Mesenchymal stem cell (in vitro differentiated cells and primary cell): Measurements from ENCODE around the gene SPECC1L.
A peak's percentile ranks its signal among the peaks of the same experiment; 100 is the strongest.
"Not testable (repeated sequence)": the region's sequence is repeated elsewhere in the genome, so short reads cannot be mapped to it uniquely, and the experiment has no call there.

Source experiments
- DNase-seq: peaks from one replicate; pipeline ENCODE4 v3.0.0-alpha.2; 2013
- H2AFZ ChIP-seq: one replicate; pipeline ENCODE4 v1.6.1; 2013; ENCODE audit warnings: low read depth, mild to moderate bottlenecking, control low read depth, inconsistent platforms, low read length, moderate library complexity
- H2AK5ac ChIP-seq: 2 replicates; pipeline ENCODE4 v1.6.1; 2013; ENCODE audit warnings: low read length, moderate library complexity, mild to moderate bottlenecking, inconsistent platforms; ENCODE audit not compliant: severe bottlenecking
- H2BK120ac ChIP-seq: one replicate; pipeline ENCODE4 v1.6.1; 2013; ENCODE audit warnings: low read depth, mild to moderate bottlenecking, inconsistent platforms, low read length, moderate library complexity
- H2BK12ac ChIP-seq, 2 experiments: one replicate each; pipeline ENCODE4 v1.6.1; 2013; ENCODE audit warnings: inconsistent platforms in 2 of 2, low read length in 2 of 2, mild to moderate bottlenecking in 2 of 2, moderate library complexity in 2 of 2, control low read depth in 1 of 2
- H2BK15ac ChIP-seq: one replicate; pipeline ENCODE4 v1.6.1; 2013; ENCODE audit warnings: mild to moderate bottlenecking, low read depth, inconsistent platforms; ENCODE audit not compliant: poor library complexity, severe bottlenecking
- H2BK5ac ChIP-seq: 2 replicates; pipeline ENCODE4 v1.6.1; 2013; ENCODE audit warnings: low read depth, mild to moderate bottlenecking, low read length, control low read depth, inconsistent platforms; ENCODE audit not compliant: poor library complexity, severe bottlenecking
- H3K14ac ChIP-seq, 2 experiments: one replicate each; pipeline ENCODE4 v1.6.1; 2013; ENCODE audit warnings: inconsistent platforms in 2 of 2, low read length in 2 of 2, control low read depth in 1 of 2, mild to moderate bottlenecking in 1 of 2, moderate library complexity in 1 of 2
- H3K18ac ChIP-seq, 2 experiments: one replicate each; pipeline ENCODE4 v1.6.1; 2013; ENCODE audit warnings: inconsistent platforms in 2 of 2, low read length in 2 of 2, control low read depth in 1 of 2, low read depth in 1 of 2, mild to moderate bottlenecking in 1 of 2
- H3K23ac ChIP-seq, 2 experiments: one replicate each; pipeline ENCODE4 v1.6.1; 2013; ENCODE audit warnings: inconsistent platforms in 2 of 2, low read length in 2 of 2, mild to moderate bottlenecking in 2 of 2, moderate library complexity in 2 of 2, control low read depth in 1 of 2
- H3K27ac ChIP-seq: 2 replicates; pipeline ENCODE4 v1.5.1; 2013; ENCODE audit warnings: mild to moderate bottlenecking, moderate library complexity, low read length, control low read depth, inconsistent platforms; ENCODE audit not compliant: poor library complexity, severe bottlenecking
- H3K27me3 ChIP-seq, 2 experiments: 2 replicates each; pipeline versions ENCODE4 v1.6.1 to v1.7.0; 2013; ENCODE audit warnings: low read length in 2 of 2, mild to moderate bottlenecking in 2 of 2, moderate library complexity in 2 of 2, control low read depth in 1 of 2, inconsistent platforms in 1 of 2; ENCODE audit not compliant: control insufficient read depth in 1 of 2, insufficient read depth in 1 of 2
- H3K36me3 ChIP-seq, 2 experiments: 2 replicates each; pipeline versions ENCODE4 v1.6.1 to v1.7.0; 2013; ENCODE audit warnings: low read length in 2 of 2, control low read depth in 1 of 2, inconsistent platforms in 1 of 2, low read depth in 1 of 2, mild to moderate bottlenecking in 1 of 2; ENCODE audit not compliant: insufficient read depth in 2 of 2, control insufficient read depth in 1 of 2
- H3K4ac ChIP-seq, 2 experiments: one replicate each; pipeline ENCODE4 v1.6.1; 2013; ENCODE audit warnings: inconsistent platforms in 2 of 2, low read length in 2 of 2, mild to moderate bottlenecking in 2 of 2, moderate library complexity in 2 of 2, control low read depth in 1 of 2, low read depth in 1 of 2
- H3K4me1 ChIP-seq: 2 replicates; pipeline ENCODE4 v1.6.1; 2013; ENCODE audit warnings: low read depth, low read length, control low read depth; ENCODE audit not compliant: control insufficient read depth, insufficient read depth
- H3K4me2 ChIP-seq: 2 replicates; pipeline ENCODE4 v1.6.1; 2013; ENCODE audit warnings: low read length, mild to moderate bottlenecking, inconsistent platforms; ENCODE audit not compliant: poor library complexity, severe bottlenecking
- H3K4me3 ChIP-seq, 2 experiments: 2 replicates each; pipeline versions ENCODE4 v1.5.1 to v1.7.0; 2013; ENCODE audit warnings: low read length in 2 of 2, mild to moderate bottlenecking in 2 of 2, control low read depth in 1 of 2, low read depth in 1 of 2; ENCODE audit not compliant: insufficient read depth in 1 of 2
- H3K79me1 ChIP-seq: replicated peaks from 2 replicates; pipeline ENCODE4 v1.6.1; 2013; ENCODE audit warnings: mild to moderate bottlenecking, control low read depth, low read length, inconsistent platforms; ENCODE audit not compliant: poor library complexity, severe bottlenecking
- H3K9ac ChIP-seq: 2 replicates; pipeline ENCODE4 v1.7.0; 2013; ENCODE audit warnings: mild to moderate bottlenecking, low read length, moderate library complexity
- H3K9me3 ChIP-seq: 2 replicates; pipeline ENCODE4 v1.7.0; 2013; ENCODE audit warnings: mild to moderate bottlenecking, low read length; ENCODE audit not compliant: control insufficient read depth
- H4K8ac ChIP-seq: one replicate; pipeline ENCODE4 v1.6.1; 2013; ENCODE audit warnings: inconsistent platforms, mild to moderate bottlenecking, low read length, moderate library complexity
- H4K91ac ChIP-seq: one replicate; pipeline ENCODE4 v1.6.1; 2013; ENCODE audit warnings: mild to moderate bottlenecking, low read length, inconsistent platforms
- WGBS: methylation state at CpG from one replicate; pipeline ENCODE4 v1.1.7; 2013; ENCODE audit warnings: mixed read lengths; 5-methylcytosine and 5-hydroxymethylcytosine counted together

Gene SPECC1L

GRCh38 chr22:24236656-24237055, 34.0 kb upstream of the SPECC1L start:
- no peak overlapping the region for H3K23ac ChIP-seq
- H3K9me3 ChIP-seq, result no peaks in the 10 kb centered on the region
- H2BK5ac ChIP-seq, result no peak overlapping the region
- H2BK15ac ChIP-seq, result no peak overlapping the region
- no peaks in the 10 kb centered on the region for H3K79me1 ChIP-seq
- no peak overlapping the region for H3K4ac ChIP-seq
- H2BK12ac ChIP-seq, result no peak overlapping the region
- H3K4me2 ChIP-seq, result no peak overlapping the region
- H4K8ac ChIP-seq, result no peak overlapping the region
- no peak for DNase-seq
- H2BK120ac ChIP-seq, result no peak overlapping the region
- H3K18ac ChIP-seq, result no peak overlapping the region
- no peak overlapping the region for H3K14ac ChIP-seq
- WGBS, result 79% methylated on average over 2 of the region's 4 CpGs
- no peak overlapping the region for H3K4me3 ChIP-seq
- H3K4me1 ChIP-seq, result peaks cover 2% of the 10 kb centered on the region
- H2AK5ac ChIP-seq, result no peak overlapping the region
- no peaks in the 10 kb centered on the region for H3K36me3 ChIP-seq
- H3K9ac ChIP-seq, result no peak overlapping the region
- H3K27ac ChIP-seq, result no peak overlapping the region
- no peak overlapping the region for H2AFZ ChIP-seq
- H3K27me3 ChIP-seq, result no peaks in the 10 kb centered on the region
- no peak overlapping the region for H4K91ac ChIP-seq

GRCh38 chr22:24238101-24238694, 32.4 kb upstream of the SPECC1L start:
- H3K23ac ChIP-seq, H3K27ac ChIP-seq, H3K18ac ChIP-seq, H2BK120ac ChIP-seq, H3K36me3 ChIP-seq, H3K79me1 ChIP-seq, H3K4me2 ChIP-seq, H2BK5ac ChIP-seq, H3K4ac ChIP-seq, H3K14ac ChIP-seq, H4K8ac ChIP-seq, H2AFZ ChIP-seq, H2AK5ac ChIP-seq, H4K91ac ChIP-seq, H3K27me3 ChIP-seq, H3K9me3 ChIP-seq, H3K4me3 ChIP-seq, H3K9ac ChIP-seq, H2BK15ac ChIP-seq: not testable (repeated sequence)
- peak; percentile 51 for DNase-seq
- WGBS, result 79% methylated on average over 5 of the region's 13 CpGs
- H2BK12ac ChIP-seq, result peak overlapping the region in 1 of 2 experiments; percentile 10
- peaks cover 13% of the 10 kb centered on the region for H3K4me1 ChIP-seq

GRCh38 chr22:24240381-24240780, 30.2 kb upstream of the SPECC1L start:
- 96% methylated on average over 5 of the region's 6 CpGs for WGBS
- Histone ChIP-seq H2BK15ac (no peak overlapping the region), H3K23ac (no peak overlapping the region)

GRCh38 chr22:24240985-24241692, 29.5 kb upstream of the SPECC1L start:
- not testable (repeated sequence) for DNase-seq, H4K8ac ChIP-seq, H3K27ac ChIP-seq, H3K4me2 ChIP-seq, H3K36me3 ChIP-seq, H3K9me3 ChIP-seq, H2BK15ac ChIP-seq, H2BK12ac ChIP-seq, H3K79me1 ChIP-seq, H2AFZ ChIP-seq, H2BK5ac ChIP-seq, H3K18ac ChIP-seq, H3K4me3 ChIP-seq, H3K23ac ChIP-seq, H3K4ac ChIP-seq, H2BK120ac ChIP-seq, H3K27me3 ChIP-seq, H2AK5ac ChIP-seq, H4K91ac ChIP-seq, H3K14ac ChIP-seq
- 79% methylated on average over 2 of the region's 9 CpGs for WGBS
- Histone ChIP-seq H3K4me1 (peaks cover 32% of the 10 kb centered on the region), H3K9ac (peak overlapping the region; percentile 53)

More at GRCh38 chr22:24240381-24240780, 30.2 kb upstream of the SPECC1L start:
- peaks cover 1% of the 10 kb centered on the region for H3K79me1 ChIP-seq
- H4K8ac ChIP-seq, result no peak overlapping the region
- no peak overlapping the region for H2AK5ac ChIP-seq
- peak overlapping the region in 1 of 2 experiments; percentile 75 for H3K18ac ChIP-seq
- no peak overlapping the region for H3K14ac ChIP-seq
- H2BK5ac ChIP-seq, result no peak overlapping the region
- H2BK12ac ChIP-seq, result no peak overlapping the region
- no peak overlapping the region for H3K4me2 ChIP-seq
- peak overlapping the region; percentile 36 for H3K9ac ChIP-seq
- H2BK120ac ChIP-seq, result no peak overlapping the region
- H3K4me3 ChIP-seq, result peak overlapping the region in 1 of 2 experiments; percentile 37
- H4K91ac ChIP-seq, result no peak overlapping the region
- H3K4me1 ChIP-seq, result peaks cover 26% of the 10 kb centered on the region
- no peaks in the 10 kb centered on the region for H3K36me3 ChIP-seq
- no peak overlapping the region for H3K27ac ChIP-seq
- DNase-seq, result no peak
- H2AFZ ChIP-seq, result no peak overlapping the region
- H3K27me3 ChIP-seq, result no peaks in the 10 kb centered on the region
- H3K4ac ChIP-seq, result peak overlapping the region in 1 of 2 experiments; percentile 41
- no peaks in the 10 kb centered on the region for H3K9me3 ChIP-seq
